B cell (primary cell): ENCODE results near the gene MPIG6B. TPM values are rescaled to one million over a fixed set of nuclear protein-coding genes. Genes with fewer than 3 reads are reported as not detected.

Experiments used
- ATAC-seq: fragments of 200-7000 bp; cut with Tn5 transposase; one replicate; pipeline ENCODE4 v1.10.0; 2021; ENCODE audit warnings: low read depth, mild to moderate bottlenecking, moderate number of reproducible peaks, moderate library complexity
- CTCF ChIA-PET: fragments of 350-600 bp; sonication (Branson Sonifier 250); formaldehyde crosslinking; loops from one replicate; lab custom pipeline; 2021; ENCODE audit warnings: antibody characterized with exemption, inconsistent platforms; lab: Charles Lee
- POLR2A ChIA-PET: fragments of 350-600 bp; sonication (Branson Sonifier 250); formaldehyde crosslinking; loops from one replicate; lab custom pipeline; 2021; ENCODE audit warnings: antibody characterized with exemption; lab: Charles Lee
- DNase-seq: peaks from one replicate; pipeline ENCODE4 v3.0.0; 2013
- H2AFZ ChIP-seq: 2 replicates; pipeline ENCODE4 v1.6.1; 2012; ENCODE audit warnings: mild to moderate bottlenecking, low read depth, low read length; ENCODE audit not compliant: insufficient read depth, poor library complexity, severe bottlenecking
- H3K27ac ChIP-seq, 2 donors: 1 replicate in 1 of 2; 2 replicates in 1 of 2; pipeline ENCODE4 v1.5.1; 2012 to 2013; ENCODE audit warnings: low read length in 2 of 2, mild to moderate bottlenecking in 2 of 2, moderate library complexity in 1 of 2
- H3K27me3 ChIP-seq, 4 experiments: fragments of 200-600 bp in 1 of 4; sonication (generic) in 1 of 4; replicated peaks in 1 of 4; 1 replicate in 2 of 4; 2 replicates in 2 of 4; pipeline versions ENCODE4 v1.6.1 to v1.7.0; 2013 to 2016; ENCODE audit warnings: low read length in 3 of 4, mild to moderate bottlenecking in 2 of 4, mixed read lengths in 1 of 4, moderate library complexity in 1 of 4; ENCODE audit not compliant: insufficient read depth in 4 of 4, control insufficient read depth in 3 of 4; ENCODE audit errors: control extremely low read depth in 1 of 4
- H3K36me3 ChIP-seq, 2 experiments: replicated peaks in 1 of 2; 1 replicate in 1 of 2; 2 replicates in 1 of 2; pipeline versions ENCODE4 v1.6.1 to v1.7.1; 2013; ENCODE audit warnings: low read length in 1 of 2; ENCODE audit not compliant: insufficient read depth in 2 of 2, control insufficient read depth in 1 of 2; ENCODE audit errors: control extremely low read depth in 1 of 2, extremely low read depth in 1 of 2
- H3K4me1 ChIP-seq, 2 donors: fragments of 200-600 bp in 1 of 2; sonication (generic) in 1 of 2; 1 replicate in 1 of 2; 2 replicates in 1 of 2; pipeline versions ENCODE4 v1.5.1 to v1.6.1; 2013 to 2017; ENCODE audit warnings: low read length in 2 of 2; ENCODE audit not compliant: control insufficient read depth in 2 of 2, insufficient read depth in 2 of 2
- H3K4me2 ChIP-seq: replicated peaks from 2 replicates; pipeline ENCODE3; 2012; ENCODE audit warnings: mild to moderate bottlenecking, low read depth, low read length; ENCODE audit not compliant: poor library complexity, severe bottlenecking
- H3K4me3 ChIP-seq, 5 experiments: fragments of 200-600 bp in 1 of 5; sonication (generic) in 1 of 5; 1 replicate in 3 of 5; 2 replicates in 2 of 5; pipeline versions ENCODE4 v1.5.1 to v1.7.0; 2011 to 2016; ENCODE audit warnings: low read length in 4 of 5, mild to moderate bottlenecking in 4 of 5, low read depth in 2 of 5, control low read depth in 1 of 5, moderate library complexity in 1 of 5; ENCODE audit not compliant: insufficient read depth in 1 of 5; ENCODE audit errors: control extremely low read depth in 1 of 5, extremely low read depth in 1 of 5
- H3K79me2 ChIP-seq: fragments of 200-600 bp; sonication (generic); one replicate; pipeline ENCODE4 v1.6.0; 2016; ENCODE audit warnings: low read length; ENCODE audit not compliant: control insufficient read depth, insufficient read depth
- H3K9ac ChIP-seq: fragments of 200-600 bp; sonication (generic); 2 replicates; pipeline ENCODE4 v1.6.1; 2017; ENCODE audit warnings: mild to moderate bottlenecking, low read length, moderate library complexity
- H3K9me3 ChIP-seq, 3 donors: one replicate each; pipeline versions ENCODE4 v1.6.1 to v1.7.1; 2013; ENCODE audit warnings: low read length in 2 of 3; ENCODE audit not compliant: control insufficient read depth in 2 of 3, insufficient read depth in 1 of 3; ENCODE audit errors: control extremely low read depth in 1 of 3
- H4K20me1 ChIP-seq: 2 replicates; pipeline ENCODE4 v1.6.0; 2012; ENCODE audit warnings: mild to moderate bottlenecking, low read length; ENCODE audit not compliant: insufficient read depth, control insufficient read depth, poor library complexity, severe bottlenecking
- H3K27ac Mint-ChIP-seq: one replicate; pipeline ENCODE4 v1.8.0; 2021; ENCODE audit warnings: mixed read lengths
- H3K27me3 Mint-ChIP-seq: one replicate; pipeline ENCODE4 v1.8.0; 2021; ENCODE audit warnings: mixed read lengths
- H3K4me1 Mint-ChIP-seq: one replicate; pipeline ENCODE4 v1.8.0; 2021; ENCODE audit warnings: mixed read lengths
- H3K4me3 Mint-ChIP-seq: one replicate; pipeline ENCODE4 v1.8.0; 2021; ENCODE audit warnings: mixed read lengths
- H3K9me3 Mint-ChIP-seq: one replicate; pipeline ENCODE4 v1.8.0; 2022; ENCODE audit warnings: mixed read lengths; ENCODE audit not compliant: insufficient read depth
- EZH2 ChIP-seq: IDR thresholded peaks from 2 replicates; pipeline ENCODE4 v1.6.1; 2012; ENCODE audit warnings: borderline replicate concordance, low read depth, mild to moderate bottlenecking, moderate library complexity, low read length; ENCODE audit not compliant: insufficient read depth, poor library complexity, severe bottlenecking
- WGBS: methylation state at CpG from one replicate; pipeline ENCODE4 v1.1.5; 2013; ENCODE audit warnings: missing lambda C conversion rate; ENCODE audit not compliant: insufficient coverage; 5-methylcytosine and 5-hydroxymethylcytosine counted together
- intact Hi-C: fragments of 100-400 bp; cut with micrococcal nuclease; formaldehyde crosslinking; loops from one replicate; pipeline ENCODE4 v1.10.0; 2022
- polyA plus RNA-seq: library from polyadenylated mRNA; depleted of rRNA; stranded (reverse); fragments of >200 nt; gene quantifications from 2 replicates; pipeline ENCODE4 v1.2.3, GENCODE V29; 2012
- total RNA-seq, 2 donors: library from RNA; stranded (reverse); fragments of 120-200 nt in 1 of 2; gene quantifications; 1 replicate in 1 of 2; 2 replicates in 1 of 2; pipeline versions ENCODE4 v1.2.3 to v1.2.4, GENCODE V29; 2013 to 2022
- TF ChIP-seq, protein P1 (sequence below): fragments of 200-600 bp; IDR thresholded peaks from one replicate; pipeline ENCODE4 v1.8.0; 2022; ENCODE audit warnings: antibody characterized with exemption, mild to moderate bottlenecking

Gene MPIG6B
- total and polyA plus RNA-seq, 2 donors (not counting 1 experiment from before 2014, with no cell fraction given) = 0.54 to 1.6 TPM

DNA sequence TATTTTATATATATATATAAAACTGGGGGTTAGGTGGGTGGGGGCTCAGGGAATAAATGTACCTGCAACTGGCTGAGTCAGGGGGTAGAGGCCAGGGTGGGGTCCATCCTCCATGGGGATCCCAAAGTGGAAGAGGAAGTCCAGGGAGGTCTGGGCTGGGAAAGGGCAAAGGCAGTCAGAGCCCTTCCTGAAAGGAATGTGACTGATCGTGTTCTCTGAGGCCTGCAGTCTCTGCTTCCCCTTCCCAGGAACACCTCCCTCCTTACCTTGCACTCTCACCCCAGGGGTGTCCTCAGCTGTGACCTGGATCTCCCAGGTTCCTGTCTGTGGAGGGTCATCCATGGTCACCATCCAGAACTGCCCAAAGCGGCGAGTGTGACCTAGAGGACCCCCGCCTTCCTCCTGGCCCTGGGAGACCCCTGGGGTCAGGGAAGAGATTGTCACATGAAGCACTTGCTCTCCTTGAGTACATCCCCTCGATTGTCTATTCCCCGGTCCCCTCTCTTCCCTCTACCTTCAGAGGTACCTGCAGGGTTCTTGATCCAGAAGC lies 44.0 kb downstream of the MPIG6B start:
- no peaks in the 10 kb centered on the region for H4K20me1 ChIP-seq
- no peak overlapping the region for H3K4me3 Mint-ChIP-seq
- H3K9me3 ChIP-seq = no peaks in the 10 kb centered on the region
- H3K79me2 ChIP-seq = no peaks in the 10 kb centered on the region
- H3K27me3 ChIP-seq = no peaks in the 10 kb centered on the region
- ChIA-PET CTCF (interaction anchor here (4.5 kb wide), 1 partner anchor 29 kb away, joined by 51 read pairs; the partner anchor contains the start of genes CLIC1 and MSH5), POLR2A (interaction anchor here (0.5 kb wide), 1 partner anchor 1557 kb away, joined by 4 read pairs; no protein-coding TSS in a partner anchor)
- no peak overlapping the region for H3K4me3 ChIP-seq
- DNase-seq (no peak), ATAC-seq (no peak)
- peaks cover 0 to 2% of the 10 kb centered on the region in 2 donors for H3K4me1 ChIP-seq
- no peak for TF ChIP-seq EZH2
- TF ChIP-seq, protein P1, sequence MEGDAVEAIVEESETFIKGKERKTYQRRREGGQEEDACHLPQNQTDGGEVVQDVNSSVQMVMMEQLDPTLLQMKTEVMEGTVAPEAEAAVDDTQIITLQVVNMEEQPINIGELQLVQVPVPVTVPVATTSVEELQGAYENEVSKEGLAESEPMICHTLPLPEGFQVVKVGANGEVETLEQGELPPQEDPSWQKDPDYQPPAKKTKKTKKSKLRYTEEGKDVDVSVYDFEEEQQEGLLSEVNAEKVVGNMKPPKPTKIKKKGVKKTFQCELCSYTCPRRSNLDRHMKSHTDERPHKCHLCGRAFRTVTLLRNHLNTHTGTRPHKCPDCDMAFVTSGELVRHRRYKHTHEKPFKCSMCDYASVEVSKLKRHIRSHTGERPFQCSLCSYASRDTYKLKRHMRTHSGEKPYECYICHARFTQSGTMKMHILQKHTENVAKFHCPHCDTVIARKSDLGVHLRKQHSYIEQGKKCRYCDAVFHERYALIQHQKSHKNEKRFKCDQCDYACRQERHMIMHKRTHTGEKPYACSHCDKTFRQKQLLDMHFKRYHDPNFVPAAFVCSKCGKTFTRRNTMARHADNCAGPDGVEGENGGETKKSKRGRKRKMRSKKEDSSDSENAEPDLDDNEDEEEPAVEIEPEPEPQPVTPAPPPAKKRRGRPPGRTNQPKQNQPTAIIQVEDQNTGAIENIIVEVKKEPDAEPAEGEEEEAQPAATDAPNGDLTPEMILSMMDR = no peak
- no peak overlapping the region for H3K27ac Mint-ChIP-seq
- H3K27me3 Mint-ChIP-seq = no peaks in the 10 kb centered on the region
- H3K36me3 ChIP-seq = peaks cover 0 to 3% of the 10 kb centered on the region in 2 experiments
- intact Hi-C loops = no loop called here
- H2AFZ ChIP-seq = no peak overlapping the region
- H3K4me1 Mint-ChIP-seq = peaks cover 9% of the 10 kb centered on the region
- H3K4me2 ChIP-seq = no peak overlapping the region
- no peak overlapping the region for H3K9ac ChIP-seq
- WGBS = 100% methylated on average over 3 of the region's 6 CpGs
- H3K9me3 Mint-ChIP-seq = no peaks in the 10 kb centered on the region
- H3K27ac ChIP-seq = no peak overlapping the region
